HFFc6 (cell line): Measurements from ENCODE around the gene APEH. TPM values are rescaled to one million over a fixed set of nuclear protein-coding genes. Genes with fewer than 3 reads are reported as not detected.

Experiments
- DNase-seq: peaks from one replicate; pipeline ENCODE4 v3.0.0-alpha.2; 2018
- H3K27ac Mint-ChIP-seq: 2 replicates; pipeline ENCODE4 v1.8.0; 2020; ENCODE audit warnings: mild to moderate bottlenecking, mixed read lengths
- H3K27me3 Mint-ChIP-seq: 2 replicates; pipeline ENCODE4 v1.8.0; 2021; ENCODE audit warnings: mild to moderate bottlenecking, moderate library complexity, mixed read lengths; ENCODE audit not compliant: insufficient read depth
- H3K36me3 Mint-ChIP-seq: 2 replicates; pipeline ENCODE4 v1.8.0; 2021; ENCODE audit warnings: low read depth, mixed read lengths
- H3K4me1 Mint-ChIP-seq: 2 replicates; pipeline ENCODE4 v1.8.0; 2020; ENCODE audit warnings: low read depth, mixed read lengths
- H3K4me3 Mint-ChIP-seq: 2 replicates; pipeline ENCODE4 v1.8.0; 2020; ENCODE audit warnings: mild to moderate bottlenecking, moderate library complexity, mixed read lengths
- H3K9me3 Mint-ChIP-seq: 2 replicates; pipeline ENCODE4 v1.8.0; 2020; ENCODE audit warnings: mild to moderate bottlenecking, mixed read lengths
- total RNA-seq, 6 experiments: library from RNA; stranded (reverse); fragmentation: NEBNext Ultra II Directional; extraction: Animal tissue kit (Norgen Biotek cat#: 25700); gene quantifications; 2 replicates in 1 of 6; 3 replicates in 5 of 6; pipeline ENCODE4 v1.2.3, GENCODE V29; 2021
- TF ChIP-seq, protein P1 (sequence below): fragments of 200-600 bp; sonication (generic); IDR thresholded peaks from 2 replicates; pipeline ENCODE4 v1.5.0; 2021; ENCODE audit warnings: antibody characterized with exemption, mild to moderate bottlenecking

The APEH gene
- total RNA-seq, 6 experiments from 2014 or later, result 98.5 to 126 (median 112) TPM

DNA sequence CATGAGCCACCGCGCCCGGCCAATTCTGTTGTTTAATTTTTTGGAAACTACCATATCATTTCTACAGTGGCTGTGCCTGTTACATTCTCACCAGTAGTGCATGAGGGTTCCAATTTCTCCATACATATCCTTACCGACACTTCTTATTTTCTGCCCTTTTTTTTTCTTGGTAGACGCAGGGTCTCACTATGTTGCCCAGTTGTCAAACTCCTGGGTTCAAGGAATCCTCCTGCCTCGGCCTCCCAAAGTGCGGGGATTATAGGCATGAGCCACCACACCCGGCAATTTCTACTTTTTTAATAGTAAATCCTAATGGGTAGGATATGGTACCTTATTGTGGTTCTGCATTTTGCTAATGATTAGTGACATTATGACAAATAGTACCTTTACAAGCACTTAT is 35.7 kb downstream of the APEH start:
- Mint-ChIP-seq H3K27ac (no peak overlapping the region), H3K9me3 (no peaks in the 10 kb centered on the region), H3K27me3 (peaks cover 3% of the 10 kb centered on the region), H3K4me3 (no peak overlapping the region), H3K4me1 (peaks cover 12% of the 10 kb centered on the region), H3K36me3 (no peaks in the 10 kb centered on the region)
- TF ChIP-seq, protein P1, sequence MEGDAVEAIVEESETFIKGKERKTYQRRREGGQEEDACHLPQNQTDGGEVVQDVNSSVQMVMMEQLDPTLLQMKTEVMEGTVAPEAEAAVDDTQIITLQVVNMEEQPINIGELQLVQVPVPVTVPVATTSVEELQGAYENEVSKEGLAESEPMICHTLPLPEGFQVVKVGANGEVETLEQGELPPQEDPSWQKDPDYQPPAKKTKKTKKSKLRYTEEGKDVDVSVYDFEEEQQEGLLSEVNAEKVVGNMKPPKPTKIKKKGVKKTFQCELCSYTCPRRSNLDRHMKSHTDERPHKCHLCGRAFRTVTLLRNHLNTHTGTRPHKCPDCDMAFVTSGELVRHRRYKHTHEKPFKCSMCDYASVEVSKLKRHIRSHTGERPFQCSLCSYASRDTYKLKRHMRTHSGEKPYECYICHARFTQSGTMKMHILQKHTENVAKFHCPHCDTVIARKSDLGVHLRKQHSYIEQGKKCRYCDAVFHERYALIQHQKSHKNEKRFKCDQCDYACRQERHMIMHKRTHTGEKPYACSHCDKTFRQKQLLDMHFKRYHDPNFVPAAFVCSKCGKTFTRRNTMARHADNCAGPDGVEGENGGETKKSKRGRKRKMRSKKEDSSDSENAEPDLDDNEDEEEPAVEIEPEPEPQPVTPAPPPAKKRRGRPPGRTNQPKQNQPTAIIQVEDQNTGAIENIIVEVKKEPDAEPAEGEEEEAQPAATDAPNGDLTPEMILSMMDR, result no peak
- DNase-seq, result no peak

GRCh38 chr3:49711489-49711888 is 37.3 kb downstream of the APEH start:
- no peak overlapping the region for H3K27ac Mint-ChIP-seq
- H3K9me3 Mint-ChIP-seq, result no peaks in the 10 kb centered on the region
- H3K4me3 Mint-ChIP-seq, result no peak overlapping the region
- peaks cover 3% of the 10 kb centered on the region for H3K27me3 Mint-ChIP-seq
- peaks cover 12% of the 10 kb centered on the region for H3K4me1 Mint-ChIP-seq
- TF ChIP-seq, protein P1, result no peak
- no peak for DNase-seq
- H3K36me3 Mint-ChIP-seq, result no peaks in the 10 kb centered on the region

DNA sequence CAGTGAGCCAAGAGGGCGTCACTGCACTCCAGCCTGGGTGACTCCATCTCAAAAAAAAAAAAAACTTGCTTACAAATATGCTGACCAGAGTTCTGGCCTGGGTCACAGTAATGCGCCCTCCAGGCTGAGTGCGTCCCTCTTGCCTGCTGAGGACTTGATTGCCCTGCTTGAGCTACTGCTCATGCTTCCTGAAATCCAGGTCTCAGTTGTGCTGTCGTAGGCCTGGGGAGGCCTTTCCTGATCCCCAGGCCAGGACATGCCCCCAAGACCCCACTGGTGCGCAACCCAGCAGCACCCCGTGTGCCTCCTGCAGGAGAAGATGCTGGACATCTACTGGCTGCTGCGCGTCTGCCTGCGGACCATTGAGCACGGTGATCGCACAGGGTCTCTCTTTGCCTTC is 38.0 kb downstream of the APEH start:
- Mint-ChIP-seq H3K27me3 (peaks cover 3% of the 10 kb centered on the region), H3K9me3 (no peaks in the 10 kb centered on the region), H3K36me3 (no peaks in the 10 kb centered on the region), H3K4me3 (no peak overlapping the region), H3K27ac (no peak overlapping the region), H3K4me1 (peaks cover 7% of the 10 kb centered on the region)
- TF ChIP-seq, protein P1, result no peak
- DNase-seq, result no peak

- H3K27me3 Mint-ChIP-seq, result peaks cover 8% of the 10 kb centered on the region
- no peaks in the 10 kb centered on the region for H3K9me3 Mint-ChIP-seq
- H3K4me3 Mint-ChIP-seq, result no peak overlapping the region
- DNase-seq, result no peak
- H3K4me1 Mint-ChIP-seq, result peaks cover 1% of the 10 kb centered on the region
- TF ChIP-seq, protein P1, result no peak
- H3K36me3 Mint-ChIP-seq, result no peaks in the 10 kb centered on the region
- H3K27ac Mint-ChIP-seq, result no peak overlapping the region
Observed at GRCh38 chr3:49712631-49713317, 38.6 kb downstream of the APEH start.

- DNase-seq, result no peak
- H3K27me3 Mint-ChIP-seq, result peaks cover 8% of the 10 kb centered on the region
- H3K4me1 Mint-ChIP-seq, result peaks cover 2% of the 10 kb centered on the region
- TF ChIP-seq, protein P1, result no peak
- peaks cover 2% of the 10 kb centered on the region for H3K36me3 Mint-ChIP-seq
- no peak overlapping the region for H3K27ac Mint-ChIP-seq
- peaks cover under 1% of the 10 kb centered on the region; the same call in 1 of the 2 replicates for H3K9me3 Mint-ChIP-seq
- H3K4me3 Mint-ChIP-seq, result no peak overlapping the region
Observed at GRCh38 chr3:49713336-49714105, 39.4 kb downstream of the APEH start.
